Pancreas (tissue), 10 donors: ENCODE results near the gene NR2F1. TPM values are rescaled to one million over a fixed set of nuclear protein-coding genes. Genes with fewer than 3 reads are reported as not detected.
A peak's percentile ranks its signal among the peaks of the same experiment; 100 is the strongest.

Source experiments
- ATAC-seq, 4 donors: fragments of 200-7000 bp; cut with Tn5 transposase; one replicate each; pipeline versions ENCODE4 v1.8.0 to v1.9.1; 2020; ENCODE audit warnings: mild to moderate bottlenecking in 4 of 4, moderate library complexity in 4 of 4
- DNase-seq, 6 donors: peaks; one replicate each; pipeline ENCODE4 v3.0.0-alpha.2; 2020
- FAIRE-seq: peaks from 2 replicates; lab custom pipeline; 2012; peaks lifted over from hg19 to GRCh38; lab: Jason Lieb, UNC
- H3K27ac ChIP-seq, 4 donors: fragments of 200-600 bp; sonication (generic); 1 replicate in 3 of 4; 2 replicates in 1 of 4; pipeline versions ENCODE4 v1.5.0 to v1.8.0; 2020
- H3K27me3 ChIP-seq, 4 donors: fragments of 200-600 bp; one replicate each; pipeline ENCODE4 v1.8.0; 2021
- H3K36me3 ChIP-seq, 3 donors: fragments of 200-600 bp; sonication (generic) in 1 of 3; one replicate each; pipeline versions ENCODE4 v1.5.0 to v1.8.0; 2020 to 2021
- H3K4me1 ChIP-seq, 3 donors: fragments of 200-600 bp; one replicate each; pipeline ENCODE4 v1.8.0; 2021
- H3K4me3 ChIP-seq, 4 donors: fragments of 200-600 bp; sonication (generic) in 2 of 4; one replicate each; pipeline versions ENCODE4 v1.5.0 to v1.8.0; 2020 to 2021
- H3K9me3 ChIP-seq, 4 donors: fragments of 200-600 bp; one replicate each; pipeline ENCODE4 v1.8.0; 2021
- WGBS, 2 donors: extraction: QIAGEN DNeasy Blood & Tissue Kit; methylation state at CpG; one replicate each; pipeline ENCODE4 v1.1.7; 2013; 5-methylcytosine and 5-hydroxymethylcytosine counted together
- intact Hi-C, 3 donors: fragments of 100-400 bp; cut with DNase I; formaldehyde crosslinking; loops; one replicate each; pipeline versions ENCODE4 v1.11.1 to v1.14.2; 2022
- polyA plus RNA-seq, 2 donors: library from polyadenylated mRNA; stranded (reverse); fragments of 200-250 nt; gene quantifications; one replicate each; pipeline ENCODE4 v1.2.3, GENCODE V29; 2013
- total RNA-seq, 6 donors: library from RNA; stranded (reverse); fragmentation: NEBNext Ultra II Directional in 4 of 6; extraction: Animal tissue kit (Norgen Biotek cat#: 25700) in 4 of 6; gene quantifications; one replicate each; pipeline versions ENCODE4 v1.2.1 to v1.2.4, GENCODE V29; 2021 to 2023
- TF ChIP-seq, protein P1 (sequence below), 4 donors: fragments of 200-600 bp; sonication (generic) in 3 of 4; IDR thresholded peaks; one replicate each; pipeline versions ENCODE4 v1.5.0 to v1.8.0; 2021; ENCODE audit warnings: antibody characterized with exemption in 4 of 4
- donor health status: healthy with polysubstance abuse.
- donor health status: DM: no; HTN: no; CAD: no; lungs with moderate emphysema.
- donor health status: DM: no; HTN: no; CAD: no.
- donor health status: control.
- donor health status: control.
- donor health status: Bipolar disorder and iron deficiency.
- donor health status: DM: yes; HTN: yes; CAD: no.
- donor health status: DM: no; HTN: no; CAD: no.
- donor health status: DM: no; HTN: no; CAD: no.
- donor health status: DM: yes; HTN: yes; CAD: no.

The NR2F1 gene
- total and polyA plus RNA-seq, 8 donors = 1.4 to 8.1 (median 4.9) TPM

DNA sequence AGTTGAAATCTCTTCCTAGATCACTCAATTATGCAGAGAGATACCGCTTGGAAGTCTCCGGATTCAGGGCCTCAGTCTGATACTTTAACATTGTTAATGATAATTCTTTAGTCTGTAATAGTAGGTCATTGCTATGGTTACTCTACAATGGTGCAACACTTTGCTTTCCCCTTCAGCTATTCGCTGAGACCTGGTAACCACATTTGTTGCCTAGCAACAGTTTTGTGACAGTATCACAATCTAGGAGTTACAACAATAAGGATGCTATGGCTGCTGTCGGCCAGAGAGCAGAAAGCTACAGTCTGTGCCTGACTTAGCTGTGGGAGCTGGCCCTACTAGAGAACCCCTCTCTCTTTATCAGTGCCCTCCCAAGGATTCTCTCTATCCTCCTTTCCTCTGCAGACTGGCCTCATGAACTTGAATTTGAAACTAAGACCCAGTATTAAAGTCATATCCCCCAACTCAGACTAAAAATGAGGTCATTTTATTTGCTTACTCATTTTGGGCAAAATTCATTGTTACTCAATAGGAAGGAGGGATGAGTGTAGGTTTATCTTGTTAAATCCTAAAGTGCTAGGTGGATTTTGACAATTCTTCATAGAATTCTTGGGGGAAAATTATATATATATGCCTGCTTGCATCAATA, 39.3 kb downstream of the NR2F1 start:
- Histone ChIP-seq H3K4me3 (no peak overlapping the region), H3K4me1 (peaks cover 0 to 3% (median 0%) of the 10 kb centered on the region in 3 donors), H3K9me3 (no peaks in the 10 kb centered on the region), H3K27me3 (no peaks in the 10 kb centered on the region), H3K27ac (peak overlapping the region in 2 of 4 donors; percentile 56 to 72), H3K36me3 (no peaks in the 10 kb centered on the region)
- intact Hi-C loops = no loop called here
- 74 to 77% methylated on average over 4 of the region's 4 CpGs for WGBS, 2 donors
- TF ChIP-seq, protein P1, sequence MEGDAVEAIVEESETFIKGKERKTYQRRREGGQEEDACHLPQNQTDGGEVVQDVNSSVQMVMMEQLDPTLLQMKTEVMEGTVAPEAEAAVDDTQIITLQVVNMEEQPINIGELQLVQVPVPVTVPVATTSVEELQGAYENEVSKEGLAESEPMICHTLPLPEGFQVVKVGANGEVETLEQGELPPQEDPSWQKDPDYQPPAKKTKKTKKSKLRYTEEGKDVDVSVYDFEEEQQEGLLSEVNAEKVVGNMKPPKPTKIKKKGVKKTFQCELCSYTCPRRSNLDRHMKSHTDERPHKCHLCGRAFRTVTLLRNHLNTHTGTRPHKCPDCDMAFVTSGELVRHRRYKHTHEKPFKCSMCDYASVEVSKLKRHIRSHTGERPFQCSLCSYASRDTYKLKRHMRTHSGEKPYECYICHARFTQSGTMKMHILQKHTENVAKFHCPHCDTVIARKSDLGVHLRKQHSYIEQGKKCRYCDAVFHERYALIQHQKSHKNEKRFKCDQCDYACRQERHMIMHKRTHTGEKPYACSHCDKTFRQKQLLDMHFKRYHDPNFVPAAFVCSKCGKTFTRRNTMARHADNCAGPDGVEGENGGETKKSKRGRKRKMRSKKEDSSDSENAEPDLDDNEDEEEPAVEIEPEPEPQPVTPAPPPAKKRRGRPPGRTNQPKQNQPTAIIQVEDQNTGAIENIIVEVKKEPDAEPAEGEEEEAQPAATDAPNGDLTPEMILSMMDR (IDR thresholded peaks at IDR 0.05) = no peak
- FAIRE-seq (no peak), DNase-seq (peak in 1 of 6 donors; percentile 9), ATAC-seq (peak in 3 of 4 donors; percentile 23 to 41 (median 39))

DNA sequence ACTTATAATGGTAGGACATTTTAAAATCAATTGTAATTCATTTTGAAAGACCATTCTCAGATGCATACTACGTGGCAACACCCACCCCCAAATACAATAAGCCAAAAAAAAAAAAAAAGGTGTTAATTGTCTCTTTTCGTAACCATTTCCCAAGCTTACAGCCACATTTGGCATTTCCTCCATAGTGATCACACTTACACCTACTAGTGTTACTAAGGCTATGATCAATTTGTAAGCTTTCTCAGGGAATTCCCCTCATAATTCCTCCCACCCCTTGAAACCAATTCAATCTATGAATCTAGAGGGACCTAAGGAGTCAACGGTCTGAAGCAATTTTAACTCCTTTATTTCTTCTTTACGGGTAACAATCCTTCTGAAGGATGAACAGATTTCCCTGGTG, 40.1 kb downstream of the NR2F1 start:
- Histone ChIP-seq H3K4me1 (peaks cover 0 to 3% (median 0%) of the 10 kb centered on the region in 3 donors), H3K9me3 (no peaks in the 10 kb centered on the region), H3K27me3 (no peaks in the 10 kb centered on the region), H3K27ac (no peak overlapping the region), H3K36me3 (no peaks in the 10 kb centered on the region), H3K4me3 (no peak overlapping the region)
- FAIRE-seq (no peak), DNase-seq (no peak), ATAC-seq (no peak)
- 77 to 84% methylated on average over 4 of the region's 4 CpGs for WGBS, 2 donors
- intact Hi-C loops = no loop called here
- TF ChIP-seq, protein P1 (IDR thresholded peaks at IDR 0.05) = no peak

DNA sequence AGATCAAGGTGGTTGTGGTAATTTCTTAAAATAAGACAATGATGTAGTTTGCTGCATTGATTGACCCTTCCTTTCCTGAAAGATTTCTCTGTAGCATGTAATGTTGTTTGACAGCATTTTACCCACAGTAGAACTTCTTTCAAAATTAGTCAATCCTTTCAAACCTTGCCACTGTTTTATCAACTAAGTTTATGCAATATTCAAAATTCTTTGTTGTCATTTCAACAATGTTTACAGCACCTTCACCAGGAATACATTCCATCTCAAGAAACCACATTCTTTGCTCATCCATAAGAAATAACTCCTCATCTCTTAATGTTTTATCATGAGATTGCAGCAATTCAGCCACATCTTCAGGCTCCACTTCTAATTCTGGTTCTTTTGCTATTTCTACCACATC, 43.8 kb downstream of the NR2F1 start:
- DNase-seq = no peak

DNA sequence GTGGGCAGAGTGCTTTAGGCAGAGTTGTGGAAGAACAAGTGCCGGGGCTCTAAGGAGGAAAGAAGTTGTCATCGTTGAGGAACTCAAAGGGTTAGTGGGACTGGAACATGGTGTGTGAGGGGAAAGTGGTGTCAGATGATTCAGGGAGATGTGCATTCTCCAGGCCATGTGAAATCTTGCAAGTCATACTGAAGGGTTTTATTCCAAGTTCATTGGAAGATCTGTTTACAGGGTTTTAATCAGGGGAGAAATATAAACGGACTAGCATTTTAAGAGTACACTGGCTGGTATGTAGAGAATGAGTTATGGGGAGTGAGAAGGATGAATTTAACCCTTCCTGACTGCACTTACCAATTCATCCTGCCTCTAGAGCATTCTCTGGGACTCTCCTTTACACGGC, 49.3 kb downstream of the NR2F1 start:
- no peak for DNase-seq
- Histone ChIP-seq H3K4me1 (no peaks in the 10 kb centered on the region), H3K27ac (no peak overlapping the region), H3K9me3 (no peaks in the 10 kb centered on the region), H3K36me3 (no peaks in the 10 kb centered on the region), H3K4me3 (no peak overlapping the region), H3K27me3 (no peaks in the 10 kb centered on the region)
- TF ChIP-seq, protein P1 (IDR thresholded peaks at IDR 0.05) = no peak
- WGBS, 2 donors = 84 to 94% methylated on average over 4 of the region's 4 CpGs
- intact Hi-C loops = no loop called here
- no peak for FAIRE-seq
- ATAC-seq = no peak

More for the DNA sequence above, 43.8 kb downstream of the NR2F1 start:
- no peak for ATAC-seq
- Histone ChIP-seq H3K27me3 (no peaks in the 10 kb centered on the region), H3K4me3 (no peak overlapping the region), H3K9me3 (no peaks in the 10 kb centered on the region), H3K4me1 (no peaks in the 10 kb centered on the region), H3K36me3 (no peaks in the 10 kb centered on the region), H3K27ac (no peak overlapping the region)
- intact Hi-C loops = no loop called here
- TF ChIP-seq, protein P1 (IDR thresholded peaks at IDR 0.05) = no peak
- FAIRE-seq = no peak

DNA sequence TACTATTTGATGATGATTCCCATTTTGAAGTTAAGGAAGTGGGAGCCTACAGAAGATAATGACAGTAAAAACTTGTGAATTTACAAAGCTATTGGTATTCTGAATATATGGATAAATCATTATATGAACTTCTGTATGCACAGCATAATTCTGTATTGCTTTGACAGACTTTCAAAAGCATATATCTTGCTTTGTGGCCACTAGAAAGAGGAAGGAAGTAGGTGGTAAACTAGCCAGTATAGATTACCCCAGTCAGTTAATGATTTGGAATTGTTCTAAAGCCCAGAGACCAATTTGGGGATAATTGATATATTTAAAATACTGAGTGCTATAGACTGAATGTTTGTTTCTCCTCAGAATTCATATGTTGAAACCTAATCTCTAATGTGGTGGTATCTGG, 53.0 kb downstream of the NR2F1 start:
- H3K4me1 ChIP-seq = no peaks in the 10 kb centered on the region
- no peaks in the 10 kb centered on the region for H3K27me3 ChIP-seq
- DNase-seq = no peak
- no peaks in the 10 kb centered on the region for H3K36me3 ChIP-seq
- TF ChIP-seq, protein P1 (IDR thresholded peaks at IDR 0.05) = no peak
- FAIRE-seq = no peak
- H3K4me3 ChIP-seq = no peak overlapping the region
- intact Hi-C loops = no loop called here
- H3K9me3 ChIP-seq = no peaks in the 10 kb centered on the region
- ATAC-seq = no peak
- H3K27ac ChIP-seq = no peak overlapping the region
